Mucosa of gallbladder (tissue), 1 donor: Measurements from ENCODE around the gene LCK. TPM values are rescaled to one million over a fixed set of nuclear protein-coding genes. Genes with fewer than 3 reads are reported as not detected.
"Not testable (repeated sequence)": the region's sequence is repeated elsewhere in the genome, so short reads cannot be mapped to it uniquely, and the experiment has no call there.

Experiments
- DNase-seq: peaks from one replicate; pipeline ENCODE4 v3.0.0-alpha.2; 2020; ENCODE audit warnings: low spot score
- total RNA-seq: library from RNA; stranded (reverse); gene quantifications from one replicate; pipeline ENCODE4 v1.2.1, GENCODE V29; 2021
- donor health status: DM: no; HTN: no; CAD: no.

LCK gene
- total RNA-seq, 1 donor from 2014 or later = 11.5 TPM

GRCh38 chr1:32239790-32240139, 11.3 kb upstream of the LCK start:
- no peak for DNase-seq

DNA sequence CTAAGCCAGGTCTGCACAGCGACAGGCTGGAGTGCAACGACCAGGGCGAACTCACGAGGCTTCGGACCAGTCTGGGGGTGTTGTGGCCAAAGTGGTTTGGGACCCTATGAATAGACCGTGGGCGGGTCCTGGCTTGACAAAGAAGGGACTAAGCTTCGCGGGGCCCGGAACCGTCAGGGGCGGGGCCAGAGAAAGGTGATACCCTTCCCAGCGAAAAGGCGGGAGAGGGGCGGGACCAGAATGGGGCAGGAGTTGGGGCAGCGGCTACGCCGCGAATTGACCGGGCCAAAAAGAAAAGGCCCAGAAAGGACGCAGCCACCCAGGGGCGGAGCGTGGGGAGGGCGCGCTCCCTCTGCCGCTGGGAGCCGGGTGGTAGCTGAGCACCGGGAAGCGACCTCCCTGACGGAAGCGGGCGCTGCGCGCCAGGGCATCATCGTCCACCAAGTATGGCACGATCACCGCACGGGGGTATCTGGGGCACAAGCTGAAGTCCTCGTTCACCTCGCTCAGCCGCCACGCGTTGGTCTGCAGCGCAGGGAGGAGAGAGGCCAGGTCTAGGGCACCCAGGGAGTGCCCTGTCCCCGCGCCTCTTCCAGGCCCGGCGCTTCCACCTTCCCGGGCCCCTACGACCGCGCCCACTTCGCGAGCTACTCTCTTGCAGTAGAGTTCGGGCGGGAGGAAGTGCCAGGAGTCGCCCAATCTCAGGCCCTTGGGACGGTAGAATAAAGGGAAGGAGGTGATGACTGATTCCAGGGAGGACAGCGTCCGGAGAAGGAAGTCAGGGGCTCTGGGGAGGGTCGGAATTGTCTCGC, 10.7 kb upstream of the LCK start:
- peak; percentile 60 for DNase-seq

- DNase-seq = peak; percentile 39
Measured at GRCh38 chr1:32241001-32241763, 9.9 kb upstream of the LCK start.

DNA sequence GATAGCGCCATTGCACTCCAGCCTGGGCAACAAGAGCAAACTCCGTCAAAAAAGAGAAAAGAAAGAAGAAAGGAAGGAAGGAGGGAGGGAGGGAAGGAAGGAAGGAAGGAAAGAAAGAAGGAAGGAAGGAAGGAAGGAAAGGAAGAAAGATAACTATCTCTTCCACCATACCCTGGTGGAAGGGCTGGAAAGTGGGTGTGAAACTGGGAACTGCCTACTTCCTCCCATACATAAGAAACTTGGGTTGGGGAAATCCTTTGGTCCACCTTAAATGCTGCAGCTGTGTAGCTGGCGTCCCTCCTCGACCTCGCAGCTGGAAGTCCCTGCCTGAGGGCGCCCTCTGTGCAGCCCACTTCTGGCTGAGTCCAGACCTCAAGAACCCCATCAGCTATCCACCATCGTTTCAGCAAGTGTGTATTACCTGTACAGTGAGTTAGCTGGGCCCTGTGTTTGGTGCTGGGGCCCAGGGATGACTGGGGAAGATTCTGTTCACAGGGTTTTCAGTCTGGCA, 8.7 kb upstream of the LCK start:
- DNase-seq = no peak

DNA sequence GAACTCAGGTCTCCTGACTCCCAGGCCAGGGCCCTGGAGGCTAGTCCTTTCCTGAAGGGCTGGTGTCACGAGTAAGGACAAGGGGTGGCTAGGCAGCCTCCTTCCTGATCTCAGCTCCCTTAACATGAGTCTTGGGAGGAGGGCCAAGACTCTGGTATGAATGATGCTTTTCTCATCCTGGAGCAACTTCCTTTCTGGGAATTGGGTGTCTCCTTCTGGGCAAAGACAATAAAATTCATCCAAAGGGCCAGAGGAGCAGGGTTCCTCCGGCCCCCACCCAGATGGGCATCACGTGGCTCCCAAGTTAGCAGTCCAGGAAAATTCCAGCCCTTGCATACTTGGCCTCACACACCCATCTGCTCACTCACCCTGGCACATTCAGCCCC, 4.2 kb upstream of the LCK start, which contains the start of gene FAM167B:
Gene FAM167B, plus strand, starts transcription at position 335 of the 386 bp plus-strand sequence. CDS start 200 bp downstream, outside the sequence.
- DNase-seq = peak; percentile 34

DNA sequence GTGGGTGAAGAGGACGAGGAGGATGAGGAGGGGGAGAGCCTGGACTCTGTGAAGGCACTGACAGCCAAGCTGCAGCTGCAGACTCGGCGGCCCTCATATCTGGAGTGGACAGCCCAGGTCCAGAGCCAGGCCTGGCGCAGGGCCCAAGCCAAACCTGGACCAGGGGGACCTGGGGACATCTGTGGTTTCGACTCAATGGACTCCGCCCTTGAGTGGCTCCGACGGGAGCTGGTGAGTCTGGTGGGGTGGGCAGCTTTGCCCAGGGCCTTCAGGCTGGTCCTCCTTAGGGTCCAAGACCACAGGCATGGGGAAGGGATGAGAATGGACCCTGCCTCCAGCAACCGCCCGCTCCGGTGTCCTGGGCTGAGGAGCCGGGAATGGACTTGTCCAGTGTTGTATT, 3.6 kb upstream of the LCK start:
- no peak for DNase-seq

GRCh38 chr1:32247983-32248889, 2.8 kb upstream of the LCK start:
- peak; percentile 82 for DNase-seq

DNA sequence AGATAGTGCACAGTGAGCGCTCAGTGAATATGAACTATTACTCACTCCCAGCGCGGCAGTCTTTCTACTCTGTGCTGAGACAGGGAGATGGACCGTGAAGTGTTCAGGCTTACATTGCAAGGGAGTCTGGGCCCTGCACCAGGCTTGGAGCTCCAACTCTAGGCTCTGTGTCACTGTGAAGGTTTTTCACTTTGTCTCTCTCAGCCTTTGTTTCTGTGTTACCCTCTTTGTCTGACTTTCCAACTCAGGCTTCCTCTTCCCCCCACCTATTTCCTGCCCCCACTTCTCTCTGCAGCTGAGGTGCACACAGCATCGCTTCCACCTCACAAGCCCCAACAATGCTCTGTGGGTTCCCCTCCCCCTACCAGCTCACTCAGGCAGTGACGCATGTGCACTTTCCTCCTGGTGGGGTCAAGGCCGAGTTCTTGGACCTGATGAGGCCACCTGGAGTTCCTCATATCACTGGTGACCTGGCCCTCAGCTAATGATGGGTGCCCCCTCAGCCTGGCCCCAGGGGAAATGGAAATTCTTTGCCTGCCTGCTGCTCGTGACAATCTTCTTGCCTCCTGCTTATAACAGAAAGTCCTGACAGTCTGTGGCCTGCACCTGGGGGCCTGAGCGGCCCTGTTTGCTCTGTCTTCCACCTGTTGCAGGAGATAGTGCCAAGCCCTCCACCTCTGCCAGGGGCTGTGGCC, 1.1 kb upstream of the LCK start:
- peak; percentile 61 for DNase-seq

DNA sequence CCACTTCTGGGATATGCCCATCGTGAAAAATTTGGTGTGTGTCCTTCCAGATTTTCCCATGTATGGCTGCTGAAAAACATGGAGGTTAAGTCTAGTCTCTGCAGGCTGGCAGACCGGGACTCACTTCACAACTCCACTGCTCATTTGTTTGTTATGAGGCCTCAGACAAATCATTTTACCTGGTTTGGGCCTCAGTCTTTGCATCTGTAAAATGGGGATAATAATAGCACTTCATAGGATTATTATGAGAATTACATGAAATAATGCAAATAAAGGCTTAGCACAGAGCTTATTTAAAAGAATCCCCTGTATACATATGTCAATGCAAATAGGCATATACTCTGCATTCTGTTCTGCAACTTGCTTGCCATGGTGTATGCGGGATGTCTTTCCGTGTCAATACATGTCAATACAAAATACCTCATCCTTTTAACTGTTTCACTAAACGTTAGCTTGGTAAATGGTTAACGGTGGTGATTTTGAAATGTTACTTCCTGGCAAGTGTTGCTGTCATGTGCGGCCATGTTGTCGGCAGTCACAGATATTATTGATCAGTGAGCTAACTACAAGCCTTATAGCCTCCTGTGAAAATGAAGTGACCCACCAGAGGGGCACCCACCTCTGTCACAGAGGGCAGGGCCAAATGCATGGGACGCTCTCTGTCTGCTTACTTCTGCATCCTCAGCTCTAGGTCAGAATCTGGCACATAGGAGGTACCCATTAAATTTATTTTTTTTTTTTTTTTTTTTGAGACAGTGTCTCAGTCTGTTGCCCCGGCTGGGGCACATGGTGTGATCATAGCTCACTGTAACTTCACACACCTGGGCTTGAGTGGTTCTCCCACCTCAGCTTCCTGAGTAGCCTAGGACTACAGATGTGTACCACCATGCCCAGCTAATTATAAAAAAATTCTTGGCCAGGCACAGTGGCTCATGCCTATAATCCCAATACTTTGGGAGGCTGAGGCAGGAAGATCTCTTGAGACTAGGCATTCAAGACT, 4.3 kb downstream of the LCK start:
- DNase-seq = no peak

DNA sequence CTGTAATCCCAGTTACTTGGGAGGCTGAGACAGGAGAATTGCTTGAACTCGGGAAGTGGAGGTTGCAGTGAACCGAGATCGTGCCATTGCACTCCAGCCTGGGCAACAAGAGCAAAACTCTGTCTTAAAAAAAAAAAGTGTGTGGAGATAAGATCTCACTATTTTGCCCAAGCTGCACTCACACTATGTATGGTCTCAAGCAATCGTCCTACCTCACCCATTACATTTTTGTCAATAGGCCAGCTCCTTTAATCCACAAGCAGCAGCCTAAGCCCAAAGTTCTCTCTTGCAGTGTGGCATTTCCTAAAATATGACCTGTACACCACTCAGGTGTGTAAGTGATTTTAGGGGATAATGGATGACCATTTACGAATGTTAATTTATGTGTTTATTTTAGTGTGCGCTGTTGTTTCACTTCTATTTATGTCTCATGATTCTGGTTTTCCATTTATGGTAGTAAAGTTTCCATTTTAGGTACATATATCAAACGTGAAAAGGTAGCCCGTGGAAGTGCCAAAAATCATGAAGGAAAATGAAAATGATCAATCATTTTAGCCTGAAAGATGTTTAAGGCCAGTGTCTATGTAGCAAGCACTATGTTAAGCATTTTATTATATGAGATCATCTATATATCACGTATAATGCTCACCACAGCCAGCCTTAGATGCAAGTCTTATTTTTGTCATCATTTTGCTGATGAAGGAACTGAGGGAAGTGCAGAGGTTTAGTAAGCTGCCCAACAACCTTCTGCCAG, 5.6 kb downstream of the LCK start:
- no peak for DNase-seq

- no peak for DNase-seq
Measured at GRCh38 chr1:32257227-32257508, 6.1 kb downstream of the LCK start.

DNA sequence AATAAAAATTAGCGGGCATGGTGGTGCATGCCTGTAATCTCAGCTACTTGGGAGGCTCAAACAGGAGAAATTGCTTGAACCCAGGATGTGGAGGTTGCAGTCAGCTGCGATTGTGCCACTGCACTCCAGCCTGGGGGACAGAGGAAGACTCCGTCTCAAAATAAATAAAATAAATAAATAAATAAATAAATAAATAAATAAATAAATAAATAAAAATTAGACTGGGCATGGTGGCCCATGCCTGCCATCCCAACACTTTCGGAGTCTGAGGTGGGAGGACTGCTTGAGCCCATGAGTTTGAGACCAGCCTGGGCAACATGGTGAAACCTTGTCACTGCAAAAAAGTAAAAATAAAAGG, 12.2 kb downstream of the LCK start:
- DNase-seq = not testable (repeated sequence)

DNA sequence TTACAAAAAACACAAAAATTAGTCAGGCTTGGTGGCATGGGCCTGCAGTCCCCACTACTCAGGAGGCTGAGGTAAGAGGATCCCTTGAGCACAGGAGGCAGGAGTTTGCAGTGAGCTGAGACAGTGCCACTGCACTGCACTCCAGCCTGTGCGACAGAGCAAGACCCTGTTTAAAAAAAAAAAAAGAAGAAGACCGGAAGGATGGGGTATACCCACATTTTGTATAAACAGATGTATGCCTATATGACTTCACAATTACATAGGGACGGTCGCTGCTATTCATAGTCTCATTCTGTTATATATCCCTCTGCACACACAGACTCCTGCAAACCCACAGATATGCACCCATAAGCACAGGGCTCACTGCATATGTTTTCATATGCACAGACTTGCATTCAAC, 12.7 kb downstream of the LCK start:
- no peak for DNase-seq

- DNase-seq = no peak
Measured at GRCh38 chr1:32265846-32266245, 14.8 kb downstream of the LCK start.

DNA sequence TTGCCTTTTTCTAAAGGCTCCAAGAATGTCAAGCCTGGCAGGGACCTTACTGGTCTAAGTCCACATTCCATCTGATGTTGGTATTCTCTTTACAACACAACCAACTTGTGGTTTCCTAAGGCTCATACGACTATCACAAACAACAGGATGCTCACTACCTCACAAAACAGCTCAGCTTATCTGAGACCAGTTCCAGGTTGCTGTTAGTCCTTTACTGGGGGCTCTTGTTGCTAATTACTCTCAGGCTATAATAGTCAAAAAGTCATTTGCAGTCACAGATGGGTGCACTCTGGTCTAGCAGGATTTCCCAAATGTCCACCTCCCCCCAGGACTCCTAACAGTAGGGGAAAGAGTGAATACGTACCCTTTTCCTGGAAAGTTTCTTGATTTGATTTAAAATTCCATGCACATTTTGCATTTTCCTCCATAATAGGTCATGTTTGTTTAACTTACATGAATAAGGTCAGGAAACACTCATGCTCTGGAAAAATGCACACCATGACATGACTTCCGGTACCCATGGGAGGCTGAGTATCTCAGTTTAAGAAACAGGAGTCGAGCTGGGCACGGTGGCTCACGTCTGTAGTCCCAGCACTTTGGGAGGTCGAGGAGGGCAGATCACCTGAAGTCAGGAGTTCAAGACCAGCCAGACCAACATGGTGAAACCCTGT, 16.0 kb downstream of the LCK start:
- no peak for DNase-seq

- DNase-seq = no peak
Measured at GRCh38 chr1:32269744-32270143, 18.7 kb downstream of the LCK start.

DNA sequence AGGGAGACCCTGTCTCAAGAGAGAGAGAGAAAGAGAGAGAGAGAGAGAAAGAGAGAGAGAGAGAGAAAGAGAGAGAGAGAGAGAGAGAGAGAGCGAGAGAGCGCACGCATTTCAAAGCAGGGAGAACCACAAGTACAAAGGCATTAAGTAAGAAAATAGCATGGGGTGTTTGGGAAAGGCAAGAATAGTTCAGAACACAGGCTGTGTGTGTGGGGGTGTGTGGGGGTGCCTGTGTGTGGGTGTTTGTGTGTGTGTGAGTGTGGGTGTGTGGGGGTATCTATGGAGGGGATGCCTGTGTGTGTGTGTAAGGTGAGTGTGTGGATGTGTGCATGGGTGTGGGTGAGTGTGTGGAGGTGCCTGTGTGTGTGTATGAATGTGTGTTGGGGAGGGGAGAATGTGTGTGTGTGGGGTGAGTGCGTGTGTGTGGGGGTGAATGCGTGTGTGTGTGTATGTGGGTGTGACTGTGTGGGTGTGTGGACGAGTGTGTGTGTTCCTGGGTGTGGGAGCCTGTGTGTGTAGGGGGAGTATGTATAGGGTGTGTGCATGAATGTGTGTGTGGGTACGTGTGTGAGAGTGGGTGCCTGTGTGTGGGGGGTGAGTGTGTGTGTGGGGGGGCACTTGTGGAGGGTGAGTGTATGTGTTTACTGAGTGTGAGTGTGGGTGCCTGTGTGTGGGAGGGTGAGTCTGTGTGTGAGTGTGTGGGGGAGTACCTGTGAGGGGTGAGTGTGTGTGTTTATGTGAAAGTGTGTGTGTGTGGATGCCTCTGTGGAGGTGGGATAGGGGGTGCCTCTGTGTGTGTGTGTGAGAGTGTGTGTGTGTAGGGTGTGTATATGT, 21.7 kb downstream of the LCK start:
- no peak for DNase-seq
